ENCODE data around the gene PPT2. TPM values are rescaled to one million over a fixed set of nuclear protein-coding genes. Genes with fewer than 3 reads are reported as not detected.
A peak's percentile ranks its signal among the peaks of the same experiment; 100 is the strongest.

PPT2 gene
- total RNA-seq, 3 donors from 2014 or later = 16.8 to 37.2 (median 34.4) TPM

- ATAC-seq (no peak), DNase-seq (no peak)
- Histone ChIP-seq H3K9me3 (no peaks in the 10 kb centered on the region), H3K4me3 (no peak overlapping the region), H3K36me3 (ENCODE audit: low read depth) (no peaks in the 10 kb centered on the region), H3K4me1 (ENCODE audit: low read depth) (peaks cover 22% of the 10 kb centered on the region)
- TF ChIP-seq, protein P1, sequence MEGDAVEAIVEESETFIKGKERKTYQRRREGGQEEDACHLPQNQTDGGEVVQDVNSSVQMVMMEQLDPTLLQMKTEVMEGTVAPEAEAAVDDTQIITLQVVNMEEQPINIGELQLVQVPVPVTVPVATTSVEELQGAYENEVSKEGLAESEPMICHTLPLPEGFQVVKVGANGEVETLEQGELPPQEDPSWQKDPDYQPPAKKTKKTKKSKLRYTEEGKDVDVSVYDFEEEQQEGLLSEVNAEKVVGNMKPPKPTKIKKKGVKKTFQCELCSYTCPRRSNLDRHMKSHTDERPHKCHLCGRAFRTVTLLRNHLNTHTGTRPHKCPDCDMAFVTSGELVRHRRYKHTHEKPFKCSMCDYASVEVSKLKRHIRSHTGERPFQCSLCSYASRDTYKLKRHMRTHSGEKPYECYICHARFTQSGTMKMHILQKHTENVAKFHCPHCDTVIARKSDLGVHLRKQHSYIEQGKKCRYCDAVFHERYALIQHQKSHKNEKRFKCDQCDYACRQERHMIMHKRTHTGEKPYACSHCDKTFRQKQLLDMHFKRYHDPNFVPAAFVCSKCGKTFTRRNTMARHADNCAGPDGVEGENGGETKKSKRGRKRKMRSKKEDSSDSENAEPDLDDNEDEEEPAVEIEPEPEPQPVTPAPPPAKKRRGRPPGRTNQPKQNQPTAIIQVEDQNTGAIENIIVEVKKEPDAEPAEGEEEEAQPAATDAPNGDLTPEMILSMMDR (IDR thresholded peaks at IDR 0.05) = no peak
- intact Hi-C loops (cut with DNase I, micrococcal nuclease) = no loop called here
These were observed 4.1 kb downstream of the PPT2 start for GRCh38 chr6:32158052-32158451.

GRCh38 chr6:32163559-32164258 lies 9.8 kb downstream of the PPT2 start:
- H3K4me1 ChIP-seq (ENCODE audit: low read depth) = no peaks in the 10 kb centered on the region
- no peak for ATAC-seq
- TF ChIP-seq, protein P1 (IDR thresholded peaks at IDR 0.05) = no peak
- no peaks in the 10 kb centered on the region for H3K9me3 ChIP-seq
- no peaks in the 10 kb centered on the region for H3K36me3 ChIP-seq (ENCODE audit: low read depth)
- no peak overlapping the region for H3K4me3 ChIP-seq
- DNase-seq = no peak
- intact Hi-C loops (cut with DNase I, micrococcal nuclease) = no loop called here

DNA sequence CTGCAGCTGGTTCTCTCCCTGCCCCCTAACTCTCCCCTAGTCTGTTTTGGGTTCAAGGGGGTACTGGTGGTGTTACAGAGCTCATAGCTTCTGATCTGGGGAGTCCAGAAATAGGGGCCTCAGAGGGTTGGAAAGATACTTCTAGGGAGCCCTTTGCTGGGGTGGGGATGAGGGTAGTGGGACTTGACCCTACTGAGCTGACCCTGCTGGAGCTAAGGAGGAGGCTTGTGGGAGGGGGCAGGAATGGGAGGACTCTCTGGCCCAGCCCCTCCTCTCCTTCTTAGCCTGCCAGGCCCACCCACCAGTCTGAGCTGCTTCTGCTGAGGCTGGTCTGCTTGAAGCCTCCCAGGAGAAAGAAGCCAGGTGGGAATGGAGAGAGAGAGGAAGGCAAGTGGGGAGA lies 10.4 kb downstream of the PPT2 start, which contains the start of gene EGFL8:
Gene EGFL8, plus strand, starts transcription at position 301 of the 400 bp plus-strand sequence. CDS start 1,571 bp downstream, outside the sequence.
- Histone ChIP-seq H3K9me3 (no peaks in the 10 kb centered on the region), H3K4me3 (no peak within 1 kb of the TSS), H3K36me3 (ENCODE audit: low read depth) (no peaks in the 10 kb centered on the region), H3K4me1 (ENCODE audit: low read depth) (no peaks in the 10 kb centered on the region)
- TF ChIP-seq, protein P1 (IDR thresholded peaks at IDR 0.05) = no peak
- intact Hi-C loops (cut with DNase I, micrococcal nuclease) = no loop called here
- ATAC-seq = no peak
- DNase-seq = no peak

DNA sequence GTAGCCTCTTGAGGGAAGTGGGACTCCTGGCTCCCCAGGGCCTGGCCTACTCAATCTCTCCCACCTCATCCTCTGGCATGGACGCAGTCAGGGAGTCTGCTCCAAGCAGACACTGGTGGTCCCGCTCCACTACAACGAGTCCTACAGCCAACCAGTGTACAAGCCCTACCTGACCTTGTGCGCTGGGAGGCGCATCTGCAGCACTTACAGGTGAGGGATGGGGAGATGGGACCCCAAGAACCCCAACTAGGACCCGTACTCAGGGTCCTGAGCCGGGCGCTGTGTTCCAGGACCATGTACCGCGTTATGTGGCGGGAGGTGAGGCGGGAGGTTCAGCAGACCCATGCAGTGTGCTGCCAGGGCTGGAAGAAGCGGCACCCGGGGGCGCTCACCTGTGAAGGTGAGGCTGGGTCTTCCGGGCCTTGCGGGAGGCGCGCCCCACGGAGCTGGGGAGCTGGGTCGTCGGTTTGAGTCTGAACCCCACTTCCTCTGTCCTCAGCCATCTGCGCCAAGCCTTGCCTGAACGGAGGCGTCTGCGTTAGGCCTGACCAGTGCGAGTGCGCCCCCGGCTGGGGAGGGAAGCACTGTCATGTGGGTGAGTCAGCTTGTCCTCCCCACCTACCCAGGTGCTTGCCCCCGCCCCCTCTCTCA lies 12.6 kb downstream of the PPT2 start:
- no peak for ATAC-seq
- intact Hi-C loops (cut with DNase I, micrococcal nuclease) = no loop called here
- TF ChIP-seq, protein P1 (IDR thresholded peaks at IDR 0.05) = no peak
- Histone ChIP-seq H3K36me3 (ENCODE audit: low read depth) (no peaks in the 10 kb centered on the region), H3K4me3 (no peak overlapping the region), H3K9me3 (no peaks in the 10 kb centered on the region), H3K4me1 (ENCODE audit: low read depth) (no peaks in the 10 kb centered on the region)
- peak in 2 of 3 donors; percentile 34 to 57 for DNase-seq

DNA sequence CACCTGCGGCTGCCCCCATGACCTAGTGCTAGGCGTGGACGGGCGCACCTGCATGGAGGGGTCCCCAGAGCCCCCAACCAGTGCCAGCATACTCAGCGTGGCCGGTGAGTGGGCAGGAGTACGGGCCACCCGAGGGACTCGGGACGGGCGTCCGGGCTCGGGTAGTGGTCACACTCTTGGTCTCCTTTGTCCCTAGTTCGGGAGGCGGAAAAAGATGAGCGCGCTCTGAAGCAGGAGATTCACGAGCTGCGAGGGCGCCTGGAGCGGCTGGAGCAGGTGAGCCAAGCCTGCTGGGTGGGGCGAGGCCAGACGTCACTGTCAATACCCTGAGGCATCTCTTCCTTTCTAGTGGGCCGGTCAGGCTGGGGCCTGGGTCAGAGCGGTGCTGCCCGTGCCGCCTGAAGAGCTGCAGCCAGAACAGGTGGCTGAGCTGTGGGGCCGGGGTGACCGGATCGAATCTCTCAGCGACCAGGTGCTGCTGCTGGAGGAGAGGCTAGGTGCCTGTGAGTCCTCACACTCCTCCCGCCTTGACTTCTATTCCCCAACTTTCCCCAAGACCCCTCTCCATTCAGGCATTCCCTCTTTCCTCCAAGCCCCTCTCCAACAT lies 13.3 kb downstream of the PPT2 start:
- no peaks in the 10 kb centered on the region for H3K9me3 ChIP-seq
- TF ChIP-seq, protein P1 (IDR thresholded peaks at IDR 0.05) = no peak
- H3K36me3 ChIP-seq (ENCODE audit: low read depth) = no peaks in the 10 kb centered on the region
- H3K4me1 ChIP-seq (ENCODE audit: low read depth) = no peaks in the 10 kb centered on the region
- ATAC-seq (no peak), DNase-seq (peak in 2 of 3 donors; percentile 29 to 49)
- H3K4me3 ChIP-seq = no peak overlapping the region
- intact Hi-C loops (cut with DNase I, micrococcal nuclease) = no loop called here

All from mucosa of descending colon (tissue), 3 donors.